H1 (cell line): ENCODE data around the gene GGCX.

ENCODE experiments used
- BCL11A ChIP-seq, 2 experiments: IDR thresholded peaks; one replicate each; pipeline ENCODE4 v1.6.1; 2011; ENCODE audit warnings: low read depth in 2 of 2, low read length in 2 of 2, mild to moderate bottlenecking in 2 of 2
- GTF2F1 ChIP-seq: IDR thresholded peaks from 2 replicates; pipeline ENCODE4 v1.6.1; 2012; ENCODE audit warnings: low read depth, low read length, improper control_type of control experiment, borderline replicate concordance
- JUN ChIP-seq: IDR thresholded peaks from 2 replicates; pipeline ENCODE4 v1.6.1; 2011; ENCODE audit warnings: low read depth, mild to moderate bottlenecking, improper control_type of control experiment, low read length
- JUND ChIP-seq: IDR thresholded peaks from 2 replicates; pipeline ENCODE4 v1.6.1; 2011; ENCODE audit warnings: mild to moderate bottlenecking, improper control_type of control experiment, low read length
- POLR2AphosphoS5 ChIP-seq: IDR thresholded peaks from 2 replicates; pipeline ENCODE4 v1.6.1; 2011; ENCODE audit warnings: low read depth, low read length
- RXRA ChIP-seq: IDR thresholded peaks from 2 replicates; pipeline ENCODE4 v1.6.1; 2011; ENCODE audit warnings: low read depth, mild to moderate bottlenecking, low read length, moderate library complexity; ENCODE audit not compliant: insufficient read depth
- SP4 ChIP-seq: IDR thresholded peaks from 2 replicates; pipeline ENCODE4 v1.6.1; 2012; ENCODE audit warnings: low read length, inconsistent platforms
- SRF ChIP-seq: IDR thresholded peaks from 2 replicates; pipeline ENCODE4 v1.6.1; 2011; ENCODE audit warnings: mild to moderate bottlenecking, low read depth, low read length, moderate library complexity
- TAF7 ChIP-seq: optimal IDR thresholded peaks from 2 replicates; pipeline ENCODE3; 2011; ENCODE audit warnings: low read depth, mild to moderate bottlenecking, inconsistent platforms, low read length, moderate library complexity, borderline replicate concordance
- YY1 ChIP-seq: IDR thresholded peaks from 2 replicates; pipeline ENCODE4 v1.6.1; 2011; ENCODE audit warnings: low read depth, mild to moderate bottlenecking, low read length
- ZNF274 ChIP-seq: IDR thresholded peaks from 2 replicates; pipeline ENCODE4 v1.7.0; 2012; ENCODE audit warnings: low read length, borderline replicate concordance; ENCODE audit errors: extremely low read depth
- TF ChIP-seq, protein P1 (sequence below): IDR thresholded peaks from 2 replicates; pipeline ENCODE4 v1.6.1; 2012; ENCODE audit warnings: low read length, inconsistent platforms
- TF ChIP-seq, protein P2 (sequence below), 3 experiments: IDR thresholded peaks; 1 replicate in 2 of 3; 2 replicates in 1 of 3; pipeline versions ENCODE4 v1.5.1 to v1.6.1; 2011; ENCODE audit warnings: low read length in 3 of 3, mild to moderate bottlenecking in 3 of 3, inconsistent platforms in 2 of 3, low read depth in 1 of 3, moderate library complexity in 1 of 3; ENCODE audit not compliant: insufficient read depth in 1 of 3; ENCODE audit errors: control extremely low read depth in 1 of 3
- TF ChIP-seq, protein P3 (sequence below): IDR thresholded peaks from 2 replicates; pipeline ENCODE4 v1.6.1; 2012; ENCODE audit warnings: inconsistent platforms

DNA sequence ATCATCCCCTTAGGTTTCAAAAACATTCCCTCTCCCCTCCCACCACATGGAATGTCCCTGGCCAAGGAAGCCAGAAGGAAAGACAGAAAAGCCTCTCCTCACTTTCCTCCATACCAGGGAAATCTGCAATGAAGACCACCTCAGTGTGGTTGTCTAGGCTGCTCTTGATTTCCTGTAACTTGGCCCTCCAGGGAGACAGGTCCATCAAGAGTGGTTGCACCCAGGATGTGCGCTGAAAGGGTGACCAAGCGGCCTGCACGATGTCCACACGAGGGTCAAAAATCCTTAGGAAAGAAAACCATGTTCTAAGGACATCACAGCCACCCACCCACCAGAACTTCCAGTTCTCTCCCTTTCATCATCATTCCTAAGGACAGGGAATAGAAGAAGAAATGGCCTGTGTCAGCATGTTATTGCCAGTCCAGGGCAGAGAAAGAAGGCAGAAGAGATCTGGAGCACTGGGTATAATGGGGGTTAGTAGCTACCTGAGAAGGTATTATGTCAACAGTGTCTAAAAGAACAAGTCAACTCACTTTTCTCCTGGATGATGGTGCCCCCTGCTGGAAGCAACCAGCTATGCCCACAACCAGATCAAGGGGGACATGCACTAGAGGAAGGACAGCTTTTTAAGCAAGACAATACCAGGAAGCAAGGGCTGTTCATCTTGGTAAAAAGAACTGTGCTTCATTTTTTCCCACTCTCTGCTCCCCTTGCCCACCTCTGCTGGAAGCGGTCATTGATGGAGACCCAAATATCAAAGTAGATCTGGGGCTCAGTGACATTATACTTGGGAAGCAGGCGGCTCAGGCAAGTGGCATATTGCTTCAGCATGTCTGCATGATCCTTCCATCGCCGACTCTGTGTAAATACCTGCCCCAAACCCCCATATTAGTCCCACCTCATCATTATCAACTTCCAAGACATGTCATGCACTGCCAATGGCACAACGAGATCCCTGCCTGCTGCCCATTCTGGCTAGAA is 9.3 kb downstream of the GGCX start:
- TF ChIP-seq, protein P1, sequence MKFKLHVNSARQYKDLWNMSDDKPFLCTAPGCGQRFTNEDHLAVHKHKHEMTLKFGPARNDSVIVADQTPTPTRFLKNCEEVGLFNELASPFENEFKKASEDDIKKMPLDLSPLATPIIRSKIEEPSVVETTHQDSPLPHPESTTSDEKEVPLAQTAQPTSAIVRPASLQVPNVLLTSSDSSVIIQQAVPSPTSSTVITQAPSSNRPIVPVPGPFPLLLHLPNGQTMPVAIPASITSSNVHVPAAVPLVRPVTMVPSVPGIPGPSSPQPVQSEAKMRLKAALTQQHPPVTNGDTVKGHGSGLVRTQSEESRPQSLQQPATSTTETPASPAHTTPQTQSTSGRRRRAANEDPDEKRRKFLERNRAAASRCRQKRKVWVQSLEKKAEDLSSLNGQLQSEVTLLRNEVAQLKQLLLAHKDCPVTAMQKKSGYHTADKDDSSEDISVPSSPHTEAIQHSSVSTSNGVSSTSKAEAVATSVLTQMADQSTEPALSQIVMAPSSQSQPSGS, result no peak
- TF ChIP-seq TAF7 (no peak), BCL11A (IDR thresholded peaks at IDR 0.05; ENCODE audit: low read depth in 2 of 2, low read length in 2 of 2) (no peak), RXRA (no peak), GTF2F1 (no peak), SRF (no peak), YY1 (0 out of 2 replicates have a peak, but pooled peaks have one; percentile 33), ZNF274 (no peak), JUN (no peak), JUND (no peak), SP4 (no peak), POLR2AphosphoS5 (no peak)
- TF ChIP-seq, protein P2, sequence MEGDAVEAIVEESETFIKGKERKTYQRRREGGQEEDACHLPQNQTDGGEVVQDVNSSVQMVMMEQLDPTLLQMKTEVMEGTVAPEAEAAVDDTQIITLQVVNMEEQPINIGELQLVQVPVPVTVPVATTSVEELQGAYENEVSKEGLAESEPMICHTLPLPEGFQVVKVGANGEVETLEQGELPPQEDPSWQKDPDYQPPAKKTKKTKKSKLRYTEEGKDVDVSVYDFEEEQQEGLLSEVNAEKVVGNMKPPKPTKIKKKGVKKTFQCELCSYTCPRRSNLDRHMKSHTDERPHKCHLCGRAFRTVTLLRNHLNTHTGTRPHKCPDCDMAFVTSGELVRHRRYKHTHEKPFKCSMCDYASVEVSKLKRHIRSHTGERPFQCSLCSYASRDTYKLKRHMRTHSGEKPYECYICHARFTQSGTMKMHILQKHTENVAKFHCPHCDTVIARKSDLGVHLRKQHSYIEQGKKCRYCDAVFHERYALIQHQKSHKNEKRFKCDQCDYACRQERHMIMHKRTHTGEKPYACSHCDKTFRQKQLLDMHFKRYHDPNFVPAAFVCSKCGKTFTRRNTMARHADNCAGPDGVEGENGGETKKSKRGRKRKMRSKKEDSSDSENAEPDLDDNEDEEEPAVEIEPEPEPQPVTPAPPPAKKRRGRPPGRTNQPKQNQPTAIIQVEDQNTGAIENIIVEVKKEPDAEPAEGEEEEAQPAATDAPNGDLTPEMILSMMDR (IDR thresholded peaks at IDR 0.05; ENCODE audit: control extremely low read depth in 1 of 3, insufficient read depth in 1 of 3, low read depth in 1 of 3, low read length in 3 of 3), result peak; percentile 70 to 93 (median 93)
- TF ChIP-seq, protein P3, sequence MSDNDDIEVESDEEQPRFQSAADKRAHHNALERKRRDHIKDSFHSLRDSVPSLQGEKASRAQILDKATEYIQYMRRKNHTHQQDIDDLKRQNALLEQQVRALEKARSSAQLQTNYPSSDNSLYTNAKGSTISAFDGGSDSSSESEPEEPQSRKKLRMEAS, result no peak
